Inflammatory macrophage treated with lipopolysaccharide for 4 hours (primary cell): Measurements from ENCODE around the gene ADCY7.

Experiments
- DNase-seq: peaks from one replicate; pipeline ENCODE4 v3.0.0-alpha.2; 2020

Gene ADCY7

DNA sequence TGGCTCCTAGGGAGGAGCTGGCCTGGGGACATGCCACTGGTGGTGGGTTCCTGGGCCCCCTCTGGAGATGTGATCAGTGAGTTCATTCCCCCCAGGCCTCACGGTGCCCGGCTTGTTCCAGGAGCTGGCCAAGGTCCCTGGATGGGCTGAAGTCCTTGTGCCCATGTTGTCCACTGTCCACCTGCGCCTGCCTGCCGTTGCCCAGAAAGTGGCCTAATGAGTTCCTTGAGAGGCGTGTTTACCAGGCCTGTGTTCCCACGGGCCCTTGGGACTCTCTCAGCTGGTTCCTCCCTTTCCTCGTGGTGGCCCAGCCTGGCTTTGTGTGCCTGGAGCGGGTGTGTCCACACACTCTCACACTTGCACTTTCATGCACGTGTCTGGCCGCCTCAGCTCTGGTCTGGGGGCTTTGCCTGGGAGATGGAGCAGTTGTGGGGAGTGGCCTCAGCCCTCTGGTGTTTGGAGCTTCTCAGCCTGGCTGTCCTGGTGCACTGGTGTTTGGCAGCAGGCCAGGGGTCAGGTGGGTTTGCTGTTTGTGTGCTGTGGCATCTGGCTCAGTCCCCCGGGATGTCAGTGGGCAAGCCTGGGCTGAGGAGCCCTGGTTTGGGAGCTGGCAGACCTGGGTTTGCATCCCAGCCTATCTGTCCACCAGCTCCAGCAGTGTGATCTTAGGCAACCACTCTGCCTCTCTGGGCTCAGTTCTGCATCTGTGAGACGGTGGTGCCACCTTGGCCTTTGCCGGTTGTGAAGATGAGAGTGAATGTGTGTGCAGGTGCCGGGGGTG, 18.0 kb downstream of the ADCY7 start:
- peak; percentile 47 for DNase-seq

DNA sequence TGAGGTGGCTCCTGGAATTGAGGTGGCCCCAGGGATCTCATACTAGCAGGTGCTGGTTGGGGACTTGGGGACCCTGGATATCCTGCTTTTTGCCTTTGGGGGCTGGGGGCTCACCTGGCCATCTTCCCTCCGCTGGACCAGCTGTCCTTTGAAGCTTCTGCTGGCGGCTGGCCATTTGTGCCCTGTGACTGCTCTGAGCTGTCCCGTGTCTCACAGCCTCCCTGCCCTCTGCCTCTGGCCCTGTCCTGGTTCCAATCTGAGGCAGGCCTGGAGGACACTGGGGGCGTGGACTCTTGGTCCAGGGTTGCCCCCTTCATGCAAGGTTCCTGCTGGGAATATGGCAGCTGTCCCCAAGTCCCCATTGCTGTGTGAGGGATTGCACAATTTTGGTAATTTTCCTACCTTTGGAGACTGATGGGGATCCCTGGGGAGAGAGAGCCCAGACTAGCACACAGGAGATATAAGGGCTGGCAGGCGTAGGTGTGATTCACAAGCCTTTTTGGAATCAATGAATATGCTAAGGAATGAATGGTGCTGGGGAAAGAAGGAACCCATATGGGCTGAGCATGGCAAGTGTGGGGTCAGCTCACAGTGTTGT, 19.2 kb downstream of the ADCY7 start:
- DNase-seq = no peak

GRCh38 chr16:50286681-50287080, 20.3 kb downstream of the ADCY7 start:
- DNase-seq = no peak

DNA sequence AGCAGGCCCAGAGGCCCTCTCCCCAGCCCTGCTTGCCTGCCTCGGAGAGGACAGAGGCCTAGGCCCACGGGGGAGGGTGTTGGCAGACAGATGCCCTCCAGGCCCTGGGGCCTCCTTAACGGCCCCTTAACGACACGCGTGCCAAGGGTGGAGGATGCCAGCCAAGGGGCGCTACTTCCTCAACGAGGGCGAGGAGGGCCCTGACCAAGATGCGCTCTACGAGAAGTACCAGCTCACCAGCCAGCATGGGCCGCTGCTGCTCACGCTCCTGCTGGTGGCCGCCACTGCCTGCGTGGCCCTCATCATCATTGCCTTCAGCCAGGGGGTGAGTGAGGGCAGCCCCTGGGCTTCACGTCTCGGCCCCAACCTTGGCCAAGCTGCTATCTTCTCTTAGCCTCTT, 21.7 kb downstream of the ADCY7 start:
- no peak for DNase-seq

- no peak for DNase-seq
Observed at GRCh38 chr16:50288920-50289319, 22.6 kb downstream of the ADCY7 start.

DNA sequence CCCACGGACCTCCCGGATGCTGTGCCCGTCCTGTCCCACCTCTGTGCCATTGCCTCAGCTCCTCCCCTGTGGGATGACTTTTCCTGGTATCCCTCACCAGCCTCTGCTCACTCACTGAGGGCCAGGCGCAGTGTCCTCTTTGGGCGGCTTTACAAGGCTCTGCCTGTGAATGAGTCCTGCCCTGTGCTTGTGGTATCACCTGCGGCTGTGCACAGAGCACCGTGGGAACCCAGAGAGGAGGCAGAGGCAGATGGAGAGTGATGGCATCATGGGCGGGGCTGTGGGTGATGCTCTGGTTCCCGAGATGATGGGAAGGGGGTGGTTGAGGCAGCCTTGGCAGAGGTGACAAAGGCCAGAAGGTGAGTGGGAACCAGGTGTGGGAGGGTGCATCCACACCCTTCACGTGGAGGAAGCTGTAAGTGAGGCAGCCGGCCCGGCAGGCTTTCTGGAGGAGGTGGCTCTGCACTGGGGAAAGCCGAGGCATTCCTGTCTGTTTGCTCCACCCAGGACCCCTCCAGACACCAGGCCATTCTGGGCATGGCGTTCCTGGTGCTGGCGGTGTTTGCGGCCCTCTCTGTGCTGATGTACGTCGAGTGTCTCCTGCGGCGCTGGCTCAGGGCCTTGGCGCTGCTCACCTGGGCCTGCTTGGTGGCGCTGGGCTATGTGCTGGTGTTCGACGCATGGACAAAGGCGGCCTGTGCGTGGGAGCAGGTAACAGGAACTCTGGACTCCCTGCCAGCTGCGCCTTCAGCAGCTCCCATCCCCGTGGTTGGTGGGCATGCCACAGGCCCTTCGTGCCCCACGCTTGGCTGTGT, 23.8 kb downstream of the ADCY7 start:
- DNase-seq = no peak

DNA sequence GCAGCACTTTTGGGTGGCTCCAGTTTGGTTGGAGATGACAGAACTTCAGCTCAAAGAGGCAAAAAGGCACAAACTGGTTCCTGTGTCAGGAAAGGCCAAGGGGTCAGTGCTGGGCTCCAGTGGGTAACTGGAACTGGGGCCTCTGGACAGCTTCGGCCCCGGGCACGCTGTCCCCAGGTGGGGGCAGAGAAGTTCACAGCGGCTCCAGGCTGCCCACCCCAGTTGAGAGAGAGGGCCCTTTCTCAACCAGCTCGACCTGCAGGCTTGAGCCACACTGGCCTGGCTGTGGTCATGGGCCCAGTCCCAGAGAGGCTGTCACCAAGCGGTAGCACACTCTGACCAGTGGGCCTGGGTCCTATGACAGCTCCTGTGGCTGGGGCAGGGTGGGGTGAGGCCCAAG, 24.5 kb downstream of the ADCY7 start:
- no peak for DNase-seq

DNA sequence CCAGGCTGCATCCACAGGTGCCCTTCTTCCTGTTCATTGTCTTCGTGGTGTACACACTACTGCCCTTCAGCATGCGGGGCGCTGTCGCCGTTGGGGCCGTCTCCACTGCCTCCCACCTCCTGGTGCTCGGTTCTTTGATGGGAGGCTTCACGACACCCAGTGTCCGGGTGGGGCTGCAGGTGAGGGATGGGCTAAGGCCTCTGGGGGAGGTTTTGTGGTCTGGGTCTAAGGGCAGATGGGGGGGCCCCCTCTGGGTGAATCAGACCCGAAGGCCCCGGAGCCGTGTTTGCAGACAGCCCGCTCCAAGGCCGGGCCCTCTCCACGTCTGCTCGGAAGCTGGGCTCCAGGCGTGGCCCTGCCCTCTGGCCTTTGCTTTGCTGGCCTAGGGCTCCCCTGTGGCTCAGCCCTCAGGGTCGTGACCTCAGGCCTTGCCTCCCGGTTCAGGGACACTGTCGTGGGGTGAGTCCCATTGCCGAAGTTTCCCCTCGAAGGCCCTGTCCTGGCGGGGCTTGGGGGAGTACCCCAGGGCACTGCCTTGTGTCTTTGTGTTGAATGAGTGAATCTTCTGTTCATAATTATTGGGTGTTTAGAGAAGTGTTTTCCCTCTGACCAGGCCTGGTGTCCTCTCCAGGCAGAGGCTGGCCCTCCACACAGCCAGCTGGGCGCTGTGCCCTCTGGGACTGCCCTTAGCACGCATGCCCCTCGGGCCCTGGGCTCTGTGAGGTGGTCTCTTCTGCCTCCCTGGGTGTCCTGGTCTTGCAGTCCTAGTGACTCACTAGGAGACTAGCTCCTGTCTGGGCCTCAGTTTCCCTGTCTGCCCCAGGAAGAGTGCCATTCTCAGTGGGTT, 25.6 kb downstream of the ADCY7 start:
- DNase-seq = no peak

- no peak for DNase-seq
Observed at GRCh38 chr16:50292566-50292948, 26.2 kb downstream of the ADCY7 start.

- DNase-seq = no peak
Observed at GRCh38 chr16:50293041-50293783, 26.9 kb downstream of the ADCY7 start.

- no peak for DNase-seq
Observed at GRCh38 chr16:50293994-50294855, 27.9 kb downstream of the ADCY7 start.

- no peak for DNase-seq
Observed at GRCh38 chr16:50294955-50295354, 28.6 kb downstream of the ADCY7 start.

DNA sequence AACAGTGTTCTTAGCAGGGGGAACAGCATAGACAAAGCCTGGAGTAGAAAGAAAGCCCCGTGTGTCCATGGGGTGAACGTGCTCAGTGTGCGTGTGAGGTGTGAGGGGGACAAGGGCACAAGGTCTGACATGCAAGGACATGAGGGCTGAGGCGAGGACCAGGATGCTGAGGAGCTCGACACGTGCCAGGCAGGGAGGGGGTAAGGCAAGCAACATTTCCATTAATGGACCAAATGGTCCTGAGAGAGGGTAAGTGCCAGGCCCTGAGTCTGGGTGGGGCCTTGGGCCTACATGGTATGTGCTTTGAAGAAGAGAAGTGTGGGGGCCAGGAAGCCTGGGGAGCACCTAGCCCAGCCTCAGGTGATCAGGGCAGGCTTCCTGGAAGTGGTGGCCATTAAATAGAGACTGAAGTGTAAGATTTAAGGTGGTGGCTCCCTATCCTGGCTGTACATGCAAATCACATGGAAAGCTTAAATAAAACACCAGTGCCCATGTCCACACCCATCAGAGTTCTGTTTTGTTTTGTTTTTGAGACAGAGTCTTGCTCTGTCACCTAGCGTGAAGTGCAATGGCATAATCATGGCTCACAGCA, 29.3 kb downstream of the ADCY7 start:
- no peak for DNase-seq

DNA sequence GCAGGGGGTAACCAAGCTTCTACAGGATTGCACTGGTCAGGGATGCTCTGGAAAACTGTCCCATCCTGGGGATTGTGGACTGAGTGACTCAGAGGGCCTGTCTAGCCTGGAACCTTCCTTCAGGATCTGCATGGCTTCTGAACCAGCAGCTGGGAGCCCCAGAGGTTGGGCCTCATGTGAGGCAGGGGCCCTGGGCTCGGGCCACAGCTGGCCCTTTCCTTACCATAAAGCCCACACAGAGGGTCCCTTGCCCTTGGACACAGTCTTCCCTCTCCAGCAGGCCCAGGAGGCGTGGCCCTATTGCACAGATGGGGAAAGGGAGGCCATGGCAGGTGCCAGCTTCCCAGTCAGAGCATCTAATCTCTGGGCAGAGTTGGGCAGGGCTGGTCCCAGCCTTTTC, 30.5 kb downstream of the ADCY7 start:
- no peak for DNase-seq

GRCh38 chr16:50297301-50298074, 31.1 kb downstream of the ADCY7 start:
- no peak for DNase-seq

- DNase-seq = no peak
Observed at GRCh38 chr16:50298075-50298460, 31.7 kb downstream of the ADCY7 start.

- DNase-seq = no peak
Observed at GRCh38 chr16:50298591-50299507, 32.5 kb downstream of the ADCY7 start.

GRCh38 chr16:50299508-50300105, 33.3 kb downstream of the ADCY7 start:
- no peak for DNase-seq
